Non-pigmented ciliary epithelial cell (primary cell): Measurements from ENCODE around the gene ASCC1.
"Not testable (repeated sequence)": the region's sequence is repeated elsewhere in the genome, so short reads cannot be mapped to it uniquely, and the experiment has no call there.

ENCODE experiments used
- DNase-seq: peaks from one replicate; pipeline ENCODE4 v3.0.0-alpha.2; 2010; ENCODE audit warnings: low read depth

The ASCC1 gene

DNA sequence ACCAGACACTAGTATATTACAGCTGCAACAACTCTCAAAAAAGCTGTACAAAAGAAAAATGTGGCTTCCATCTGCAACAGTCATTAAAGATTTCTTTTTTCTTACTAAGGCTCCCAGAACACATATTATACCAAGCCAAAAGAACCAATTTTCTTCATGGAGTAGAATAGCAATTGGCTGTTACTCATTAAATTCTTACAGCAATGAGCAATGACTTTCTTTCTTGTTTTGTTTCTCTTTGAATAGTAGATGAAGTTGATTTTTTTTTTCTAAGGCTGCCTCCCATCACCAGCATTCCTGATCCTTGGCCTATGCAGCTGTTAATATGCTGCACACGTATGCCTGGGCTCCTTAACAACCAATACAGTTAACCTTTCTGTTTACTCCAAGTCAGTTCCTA lies 91.1 kb downstream of the ASCC1 start:
- DNase-seq, result peak; percentile 34

DNA sequence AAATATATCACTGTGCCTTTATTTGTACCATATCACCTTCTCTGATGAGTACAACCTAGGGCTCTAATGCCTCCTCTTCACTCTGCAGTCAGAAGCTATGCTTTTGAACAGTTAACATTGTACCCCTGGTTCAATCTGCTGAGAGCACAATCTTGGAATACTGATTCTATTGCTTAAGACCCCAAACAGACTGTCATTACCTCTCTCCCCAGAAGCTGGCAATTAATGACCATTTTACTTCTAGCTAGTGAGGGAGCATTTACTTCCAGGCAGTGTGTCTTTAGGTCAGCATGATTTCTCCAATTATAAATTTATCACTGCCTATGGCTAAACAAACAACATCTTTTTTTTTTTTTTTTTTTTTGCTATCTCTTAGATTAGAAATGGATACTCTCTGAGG lies 91.7 kb downstream of the ASCC1 start:
- no peak for DNase-seq

DNA sequence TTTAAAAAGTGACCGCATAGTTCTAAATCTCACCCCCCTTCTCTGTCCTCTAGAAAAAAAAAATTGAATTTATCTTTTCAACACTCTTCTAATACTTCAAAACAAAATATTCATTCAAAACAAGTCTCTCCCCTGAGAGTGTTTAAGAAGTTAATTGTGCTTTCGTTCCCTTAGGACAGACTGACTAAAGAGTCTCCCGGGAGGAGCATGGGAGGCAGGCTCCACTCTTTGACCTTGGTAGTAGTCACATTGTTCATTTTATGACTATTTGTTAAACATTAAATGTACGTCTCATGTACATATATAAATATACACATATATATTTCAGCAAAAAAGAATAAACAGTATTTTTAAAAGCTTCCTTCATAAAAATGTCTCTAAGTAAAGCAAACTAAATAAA lies 92.5 kb downstream of the ASCC1 start:
- DNase-seq, result no peak

DNA sequence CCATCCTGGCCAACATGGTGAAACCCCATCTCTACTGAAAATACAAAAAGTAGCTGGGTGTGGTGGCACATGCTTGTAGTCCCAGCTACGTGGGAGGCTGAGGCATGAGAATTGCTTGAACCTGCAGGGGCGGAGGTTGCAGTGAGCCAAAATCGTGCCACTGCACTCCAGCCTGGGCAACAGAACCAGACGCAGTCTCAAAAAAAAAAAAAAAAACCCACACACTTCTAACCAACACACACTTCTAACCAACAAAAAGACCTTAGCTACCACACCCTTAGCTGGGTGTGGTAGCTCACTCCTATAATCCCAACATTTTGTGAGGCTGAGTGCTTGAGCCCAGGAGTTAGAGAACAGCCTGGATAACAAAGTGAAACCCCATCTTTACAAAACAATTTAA lies 93.9 kb downstream of the ASCC1 start:
- DNase-seq, result no peak

DNA sequence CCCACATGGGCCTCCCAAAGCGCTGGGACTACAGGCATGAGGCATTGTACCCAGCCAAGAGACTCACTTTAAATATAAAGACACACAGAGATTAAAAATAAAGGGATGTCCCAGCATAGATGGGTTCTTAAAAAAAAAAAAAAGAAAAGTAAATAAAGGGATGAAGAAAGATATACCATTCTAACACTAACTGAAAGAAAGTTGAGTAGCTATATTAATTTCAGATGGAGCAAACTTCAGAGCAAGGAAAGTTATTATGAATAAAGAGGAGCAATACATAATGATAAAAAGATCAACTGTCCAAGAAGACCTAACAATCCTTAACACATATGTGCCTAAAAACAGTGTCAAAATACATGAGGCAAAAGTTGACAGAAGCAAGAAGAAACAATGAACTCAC lies 94.7 kb downstream of the ASCC1 start:
- no peak for DNase-seq

DNA sequence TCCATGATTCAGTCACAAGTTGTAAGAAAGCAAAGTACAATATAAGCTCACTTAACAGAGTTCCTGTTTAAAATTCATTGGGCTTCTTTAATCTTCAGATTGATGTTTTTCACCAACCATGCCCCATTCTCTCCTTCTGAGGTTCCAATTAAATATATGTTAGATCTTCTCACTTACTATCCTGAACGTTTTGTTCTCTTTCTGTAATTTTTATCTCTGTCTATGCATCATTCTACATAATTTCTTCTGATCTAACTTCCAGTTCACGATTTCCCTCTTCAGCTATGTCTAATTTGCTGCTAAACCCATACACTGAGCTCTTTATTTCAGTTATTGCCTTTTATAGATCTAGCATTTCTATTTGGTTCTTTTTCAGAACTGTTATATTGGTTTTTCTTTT lies 99.7 kb downstream of the ASCC1 start:
- no peak for DNase-seq

DNA sequence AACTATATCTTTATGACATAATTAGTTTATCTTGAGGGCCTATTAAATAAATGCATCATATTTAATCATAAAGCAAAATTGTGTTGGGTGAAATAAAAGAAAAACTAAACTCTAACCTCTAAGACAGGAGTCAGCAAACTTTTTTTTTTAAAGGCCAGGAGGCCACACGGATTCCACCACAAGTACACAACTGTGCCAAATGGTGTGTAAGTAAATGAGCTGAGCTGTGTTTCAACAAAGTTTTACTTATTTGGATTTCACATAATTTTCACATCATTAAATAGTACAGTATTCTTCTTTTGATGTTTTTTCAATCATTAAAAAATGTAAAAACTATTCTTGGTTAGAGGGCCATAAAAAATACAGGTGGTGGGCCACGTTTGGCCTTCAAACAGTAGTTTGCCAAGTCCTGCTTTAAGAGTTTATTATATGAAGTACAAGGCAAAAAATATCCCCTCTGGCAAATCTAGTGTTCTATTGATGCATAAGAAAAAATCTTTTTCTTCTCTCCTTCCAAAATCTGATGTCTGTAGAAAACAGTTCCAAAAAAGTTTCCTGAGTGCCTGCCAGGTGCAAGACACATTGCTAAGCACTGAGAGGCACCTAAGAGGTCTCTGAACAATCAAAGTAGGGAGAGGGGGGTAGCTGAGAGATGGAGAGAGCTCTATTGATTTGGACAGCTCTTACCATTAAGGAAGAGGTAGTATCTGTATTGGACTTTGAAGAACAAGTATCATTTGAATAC lies 101.2 kb downstream of the ASCC1 start:
- DNase-seq, result no peak

DNA sequence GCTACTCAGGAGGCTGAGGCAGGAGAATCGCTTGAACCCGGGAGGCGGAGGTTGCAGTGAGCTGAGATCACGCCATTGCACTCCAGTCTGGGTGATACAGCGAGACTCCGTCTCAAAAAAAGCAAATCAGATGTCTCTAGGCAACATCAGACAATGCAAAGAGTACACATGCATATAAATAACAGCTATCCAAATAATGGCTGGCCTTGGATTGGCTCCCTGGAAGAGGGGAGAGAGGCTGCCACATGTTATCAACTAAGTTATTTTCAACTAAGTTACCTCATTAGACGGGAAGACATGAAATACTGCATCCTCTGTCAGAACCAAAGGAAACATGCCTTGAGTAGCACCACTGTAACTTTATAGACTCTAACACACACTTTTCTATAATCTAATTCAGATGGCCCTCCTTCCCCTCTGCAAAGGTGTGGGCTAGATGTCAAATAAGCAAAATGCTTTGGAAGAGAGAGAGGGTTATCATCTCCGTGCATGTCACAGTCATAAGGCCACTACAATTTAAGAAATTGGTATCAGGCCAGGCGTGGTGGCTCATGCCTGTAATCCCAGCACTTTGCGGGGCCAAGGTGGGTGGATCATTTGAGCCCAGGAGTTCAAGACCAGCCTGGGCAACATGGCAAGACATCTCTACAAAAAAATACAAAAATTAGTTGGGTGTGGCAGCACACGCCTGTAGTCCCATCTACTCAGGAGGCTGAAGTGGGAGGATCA lies 105.2 kb downstream of the ASCC1 start:
- DNase-seq, result no peak

DNA sequence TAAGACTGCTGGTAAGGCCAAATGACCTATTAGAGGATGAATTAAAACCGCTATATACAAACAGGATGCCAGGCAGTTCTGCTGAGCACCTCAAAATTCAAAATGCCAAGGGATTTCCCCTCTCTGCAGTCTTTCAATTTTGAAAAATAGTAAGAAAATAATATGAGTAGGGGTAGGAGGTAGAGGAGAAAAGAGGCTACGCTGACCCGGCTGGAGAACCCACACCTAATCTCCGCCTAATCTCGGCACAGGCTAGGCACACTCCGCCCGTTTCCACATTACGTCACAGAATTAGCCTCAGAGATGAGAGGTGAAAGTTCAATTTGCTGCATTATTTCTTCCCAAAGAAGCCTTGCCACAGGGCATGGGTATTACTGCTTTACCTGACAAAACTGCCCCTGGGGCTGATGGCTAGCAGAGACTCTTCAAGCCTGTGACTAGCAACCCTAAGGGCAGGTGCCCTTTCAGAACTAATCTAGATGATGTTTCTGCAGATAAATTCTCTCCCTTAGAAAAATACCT lies 106.4 kb downstream of the ASCC1 start:
- DNase-seq, result no peak

DNA sequence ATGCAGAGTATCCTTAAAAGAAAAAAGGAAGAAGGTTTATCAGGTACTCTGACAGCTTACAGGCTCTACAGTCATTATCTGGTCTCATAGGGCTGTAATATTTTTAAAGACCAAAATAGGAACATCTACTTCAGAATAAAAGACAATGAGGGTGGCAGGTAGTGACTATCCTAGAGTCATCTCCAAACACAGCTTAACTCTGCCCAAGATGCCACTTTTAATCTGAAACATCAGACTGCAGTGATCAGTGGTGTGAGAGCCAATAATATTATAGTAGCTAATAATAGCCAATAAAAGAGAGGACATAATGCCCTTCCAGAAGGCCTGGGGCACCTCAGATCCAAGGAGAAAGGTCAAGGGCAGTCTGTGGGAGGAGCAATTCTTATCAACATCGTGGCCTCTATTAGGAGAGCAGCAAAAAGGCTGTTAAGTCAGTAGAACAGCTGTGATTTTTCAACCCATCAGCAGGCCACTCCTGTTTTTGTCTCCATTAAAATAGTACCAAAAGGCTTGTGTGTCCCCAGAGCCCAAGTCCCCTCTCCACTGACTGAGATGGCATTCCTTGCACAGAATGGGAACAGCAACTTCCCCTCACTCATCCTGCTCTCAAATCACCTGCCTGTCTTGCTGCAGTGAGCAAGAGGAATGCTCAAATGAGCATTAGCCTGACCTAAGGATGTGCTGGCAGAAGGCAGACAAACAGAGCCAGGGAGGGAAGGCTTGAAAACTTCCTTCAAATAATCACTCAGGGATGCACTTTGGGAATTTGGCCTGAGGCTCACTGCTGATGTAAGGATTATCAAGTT lies 107.0 kb downstream of the ASCC1 start:
- DNase-seq, result no peak

DNA sequence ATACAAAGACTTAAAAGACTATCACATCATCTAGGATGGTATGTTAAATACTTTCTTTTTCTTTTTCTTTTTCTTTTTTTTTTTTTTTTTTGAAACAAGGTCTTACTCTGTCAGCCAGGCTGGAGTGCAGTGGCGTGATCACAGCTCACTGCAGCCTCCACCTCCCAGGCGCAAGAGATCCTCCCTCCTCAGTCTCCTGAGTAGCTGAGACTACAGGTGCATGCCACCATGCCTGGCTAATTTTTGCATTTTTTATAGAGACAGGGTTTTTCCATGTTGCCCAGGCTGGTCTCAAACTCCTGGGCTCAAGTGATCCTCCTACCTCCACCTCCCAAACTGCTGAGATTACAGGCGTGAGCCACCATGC lies 108.1 kb downstream of the ASCC1 start:
- not testable (repeated sequence) for DNase-seq

DNA sequence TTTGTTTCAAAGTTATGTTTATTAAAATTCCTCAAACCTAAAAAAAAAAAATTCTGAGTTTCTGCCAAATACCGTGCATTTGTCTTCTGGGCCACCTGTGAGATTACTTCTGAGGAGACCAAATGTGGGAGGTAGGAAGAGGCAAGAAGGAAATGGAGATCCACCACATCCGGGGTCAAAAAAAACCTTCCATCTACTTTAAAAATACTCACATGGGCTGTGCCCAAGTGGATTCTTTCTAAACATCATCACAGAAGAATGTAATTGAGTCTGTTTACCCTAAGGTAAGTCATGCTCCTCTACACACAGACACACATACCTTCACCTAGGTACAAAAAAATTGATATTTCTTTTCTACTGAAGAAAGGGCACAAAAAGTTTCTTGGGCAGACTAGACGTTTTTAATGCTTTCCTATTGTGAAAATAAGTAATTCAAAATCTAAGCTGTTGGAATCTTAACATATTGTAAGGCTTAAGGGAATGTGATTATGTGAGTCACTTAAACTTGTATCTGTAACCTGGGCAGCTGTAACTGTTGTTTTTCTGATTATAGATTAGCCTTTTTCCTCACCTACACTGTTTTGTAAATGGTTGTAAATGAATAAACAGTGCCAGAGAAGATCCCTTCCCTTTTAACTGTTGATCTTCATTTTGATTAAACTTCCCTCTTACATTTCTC lies 108.6 kb downstream of the ASCC1 start:
- DNase-seq, result no peak

DNA sequence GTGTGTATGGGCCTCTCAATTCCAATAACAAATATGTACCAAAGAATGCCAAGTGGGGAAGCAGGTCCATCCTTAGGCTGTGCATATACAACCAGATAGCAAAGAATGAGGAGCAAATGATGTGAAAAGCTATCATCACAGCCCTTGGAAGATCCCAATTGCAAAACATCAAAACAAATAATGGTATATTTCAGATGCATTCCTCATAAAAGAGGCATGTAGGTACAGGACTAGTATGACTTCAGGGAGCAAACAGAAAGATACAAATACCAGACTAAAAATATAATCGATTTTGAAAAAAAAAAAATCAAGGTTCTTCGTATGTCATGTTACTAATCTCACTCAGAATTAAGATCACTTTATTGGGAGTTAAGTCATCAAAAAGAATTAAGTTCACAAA lies 109.2 kb downstream of the ASCC1 start:
- DNase-seq, result no peak

DNA sequence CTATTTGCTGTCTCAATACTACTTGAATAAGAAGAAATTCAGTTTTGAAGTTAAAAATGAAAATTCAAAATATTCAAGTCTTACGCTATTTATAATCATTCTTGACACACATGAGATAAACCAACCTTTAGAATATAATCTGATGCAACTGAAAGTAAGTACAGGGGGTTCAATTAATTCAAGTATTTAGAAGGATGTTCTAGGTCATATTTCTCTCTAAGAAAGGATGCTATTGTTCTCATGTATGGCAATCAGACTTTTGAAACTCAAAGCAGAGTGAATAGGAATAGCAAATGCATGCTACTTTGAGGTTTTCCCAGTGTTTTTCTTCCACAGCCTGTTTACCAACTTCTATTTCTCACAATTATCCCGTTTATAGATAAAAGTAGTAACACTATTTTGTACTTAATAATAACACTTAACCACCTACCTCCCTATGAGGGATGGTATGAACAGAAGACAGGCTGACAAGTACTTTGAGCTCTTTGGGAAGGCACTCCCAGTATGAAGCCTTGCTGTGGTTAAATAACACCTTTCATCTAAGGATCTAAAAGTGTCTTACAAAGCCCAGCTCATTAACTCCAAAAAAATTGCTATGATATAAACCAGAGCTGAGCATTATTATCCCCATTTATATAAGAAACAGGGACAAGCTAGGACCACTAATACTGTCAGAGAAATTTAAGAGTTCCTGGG lies 109.8 kb downstream of the ASCC1 start:
- DNase-seq, result no peak

DNA sequence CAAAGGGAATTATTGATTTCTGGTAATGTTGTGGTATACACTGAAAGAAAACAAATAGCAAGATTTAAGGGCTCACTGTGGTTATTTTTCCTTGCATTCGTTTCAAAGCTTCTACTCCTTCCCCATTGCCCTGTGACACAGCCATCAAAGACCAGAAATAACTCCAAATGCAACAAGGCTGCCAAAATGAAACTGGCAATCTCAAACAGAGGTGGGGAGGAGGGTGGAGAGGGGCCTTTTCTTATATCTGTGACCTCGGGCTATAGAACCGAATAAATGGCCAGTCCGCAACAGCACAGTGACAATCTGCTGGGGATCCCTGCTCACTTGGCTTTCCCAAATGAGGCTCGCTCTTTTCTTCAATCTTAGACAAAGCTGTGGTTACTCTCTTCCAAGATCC lies 110.4 kb downstream of the ASCC1 start:
- no peak for DNase-seq

DNA sequence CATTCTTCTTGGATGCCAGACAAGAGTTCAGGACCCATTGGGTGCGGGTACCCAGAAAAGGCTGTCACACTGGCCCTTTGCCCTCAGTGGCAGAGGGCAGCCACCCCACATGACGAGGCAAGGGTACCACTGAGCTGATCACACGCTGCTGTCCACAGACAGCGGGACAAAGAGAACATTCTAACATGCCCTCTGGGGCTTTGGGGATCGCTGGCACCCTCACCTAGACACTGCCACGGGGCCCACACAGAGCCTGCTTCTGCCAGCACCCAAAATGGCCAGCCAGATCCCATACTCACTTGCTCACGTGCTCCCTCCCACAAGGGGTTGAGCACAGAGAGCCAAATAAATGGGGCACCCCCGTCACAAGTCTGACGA lies 111.0 kb downstream of the ASCC1 start:
- no peak for DNase-seq

DNA sequence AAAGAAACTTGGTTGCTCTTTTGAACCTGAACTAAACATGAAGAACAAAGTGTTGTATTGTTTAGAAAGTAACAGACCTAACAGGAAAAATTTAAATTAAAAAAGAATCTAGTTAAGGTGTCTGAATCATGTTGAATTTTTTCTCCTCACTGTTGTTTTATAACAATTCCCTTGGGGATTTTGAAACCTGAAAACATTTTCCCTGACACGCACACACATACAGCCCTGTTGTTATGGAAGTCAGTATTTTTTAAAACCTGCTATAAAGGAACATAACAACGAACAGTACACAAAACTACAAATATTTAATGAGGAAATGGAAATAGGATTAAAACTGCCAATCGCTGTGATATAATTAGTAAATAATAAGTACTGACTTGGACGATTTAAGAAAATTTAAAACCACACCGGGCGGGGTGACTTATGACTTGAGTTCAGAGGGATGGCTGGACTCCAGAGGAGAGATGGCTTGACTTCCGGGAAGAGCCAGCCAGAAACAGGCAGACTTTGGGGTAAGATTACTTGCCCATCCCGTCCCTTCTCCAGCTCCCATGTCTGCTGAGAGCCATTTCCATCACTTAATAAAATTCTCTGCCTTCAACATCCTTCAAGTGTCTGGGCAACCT lies 111.5 kb downstream of the ASCC1 start:
- no peak for DNase-seq

DNA sequence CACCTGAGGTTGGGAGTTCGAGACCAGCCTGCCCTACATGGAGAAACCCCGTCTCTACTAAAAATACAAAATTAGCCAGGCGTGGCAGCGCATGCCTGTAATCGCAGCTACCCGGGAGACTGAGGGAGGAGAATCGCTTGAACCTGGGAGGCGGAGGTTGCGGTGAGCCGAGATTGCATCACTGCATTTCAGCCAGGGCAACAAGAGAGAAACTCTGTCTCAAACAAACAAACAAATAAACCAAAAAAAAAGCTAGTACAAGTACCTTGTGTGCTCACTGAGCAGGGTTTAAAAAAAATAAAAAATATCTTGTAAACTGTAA lies 116.5 kb downstream of the ASCC1 start:
- DNase-seq, result no peak

DNA sequence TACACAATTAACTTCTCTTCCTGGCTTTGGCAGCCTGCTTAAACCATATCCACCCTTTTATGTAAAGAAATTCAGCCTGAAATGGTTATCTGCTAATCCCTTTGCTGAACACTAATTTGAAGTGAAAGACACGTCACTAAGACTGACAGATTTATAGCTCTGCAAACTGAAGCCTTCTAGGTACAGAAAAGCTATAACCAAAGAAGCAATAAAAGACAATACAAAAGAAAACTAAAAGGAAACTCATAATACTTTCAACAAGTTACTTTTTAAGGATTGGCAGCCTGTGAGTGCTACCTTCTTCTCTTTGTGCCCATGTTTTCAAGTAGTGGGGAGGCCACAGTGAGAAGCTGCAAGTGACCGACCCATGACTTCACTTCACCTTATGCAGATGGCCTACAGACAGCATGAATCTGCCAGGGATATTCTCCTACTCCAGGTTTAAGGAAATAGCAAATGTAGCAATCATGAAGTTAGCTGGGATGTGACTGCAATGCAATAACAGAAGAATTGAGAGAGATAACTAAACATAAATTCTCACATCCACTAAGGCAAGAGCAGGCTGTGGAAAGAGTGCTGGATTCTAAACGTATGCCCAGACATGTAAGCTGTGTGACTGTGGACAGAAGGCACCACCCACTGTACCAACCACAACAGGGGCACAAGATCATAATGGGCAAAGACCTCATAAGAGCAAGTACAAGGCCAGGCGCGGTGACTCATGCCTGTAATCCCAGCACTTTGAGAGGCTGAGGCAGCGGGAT lies 117.1 kb downstream of the ASCC1 start:
- no peak for DNase-seq

DNA sequence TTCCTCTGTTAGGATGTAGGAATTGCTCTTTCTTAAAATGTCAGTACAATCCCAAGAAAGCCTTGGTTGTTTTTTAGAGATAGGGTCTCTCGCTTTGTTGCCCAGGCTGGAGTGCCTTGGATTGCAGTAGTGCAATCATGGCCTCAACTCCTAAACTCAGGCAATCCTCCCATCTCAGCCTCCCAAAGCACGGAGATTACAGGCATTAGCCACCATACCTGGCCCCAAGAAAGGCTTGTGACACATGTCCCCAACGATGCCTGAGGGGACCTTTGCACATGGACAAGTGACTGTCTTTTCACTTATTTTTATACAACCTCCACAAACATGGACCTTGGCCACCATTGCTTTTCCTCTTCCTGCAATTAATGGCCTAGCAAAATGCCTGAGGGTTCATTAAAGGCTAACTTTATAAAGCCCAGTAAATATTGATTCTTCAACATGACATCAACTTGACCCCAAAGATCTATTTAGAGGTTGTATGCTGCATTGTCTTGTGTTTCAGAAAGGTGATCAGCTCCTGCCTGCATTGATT lies 117.7 kb downstream of the ASCC1 start:
- DNase-seq, result no peak
